ENCODE data around the gene PSMD9.

DNA sequence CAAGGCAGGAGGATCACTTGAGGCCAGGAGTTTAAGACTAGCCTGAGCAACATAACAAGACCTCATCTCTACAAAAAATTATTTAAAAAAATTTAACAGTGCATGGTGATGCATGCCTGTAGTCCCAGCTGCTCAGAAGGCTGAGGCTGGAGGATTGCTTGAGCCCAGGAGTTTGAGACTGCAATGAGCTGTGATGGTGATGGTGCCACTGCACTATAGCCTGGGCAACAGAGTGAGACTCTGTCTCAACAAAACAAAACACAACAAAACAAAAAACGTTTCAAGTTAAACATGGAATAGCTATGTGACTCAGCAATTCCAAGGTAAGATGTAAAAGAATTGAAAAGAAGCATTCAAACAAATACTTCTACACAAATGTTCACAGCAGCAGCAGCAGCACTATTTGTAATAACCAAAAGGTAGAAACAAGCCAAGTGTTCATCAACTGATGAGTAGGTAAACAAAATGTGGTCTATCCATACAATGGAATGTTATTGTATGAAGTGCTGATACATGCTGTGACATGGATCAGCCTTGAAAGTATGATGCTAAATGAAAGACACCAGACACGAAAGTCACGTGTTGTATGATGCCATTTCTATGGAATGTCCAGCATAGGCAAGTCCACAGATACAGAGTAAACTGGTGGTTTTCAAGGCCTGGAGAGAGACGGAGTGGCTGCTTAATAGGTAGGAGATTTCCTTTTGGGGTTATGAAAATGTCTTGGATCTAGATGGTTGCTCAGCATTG, 61.2 kb downstream of the PSMD9 start:
- TF ChIP-seq CTCF (conservative IDR thresholded peaks at IDR 0.05; ENCODE audit: low read depth, low read length): no peak
- no peak for TF ChIP-seq EZH2 (IDR thresholded peaks at IDR 0.05; ENCODE audit: low read length, unreplicated experiment)
